G401 (cell line): Measurements from ENCODE around the gene PNMA6E. TPM values are rescaled to one million over a fixed set of nuclear protein-coding genes. Genes with fewer than 3 reads are reported as not detected.
A peak's percentile ranks its signal among the peaks of the same experiment; 100 is the strongest.

ENCODE experiments used
- DNase-seq: peaks from one replicate; pipeline ENCODE4 v3.0.0-alpha.2; 2015; ENCODE audit warnings: low spot score
- in situ Hi-C: cut with HindIII; loops from 2 replicates; pipeline ENCODE4 v1.10.0; 2016; ENCODE audit warnings: low sequenced_read_pairs, mixed read lengths
- total RNA-seq: library from RNA; depleted of rRNA; stranded (reverse); fragments of >200 nt; shearing (Covaris generic); gene quantifications from 2 replicates; pipeline ENCODE4 v1.2.3, GENCODE V29; 2014

Gene PNMA6E
- total RNA-seq, 1 experiment from 2014 or later, result not detected

DNA sequence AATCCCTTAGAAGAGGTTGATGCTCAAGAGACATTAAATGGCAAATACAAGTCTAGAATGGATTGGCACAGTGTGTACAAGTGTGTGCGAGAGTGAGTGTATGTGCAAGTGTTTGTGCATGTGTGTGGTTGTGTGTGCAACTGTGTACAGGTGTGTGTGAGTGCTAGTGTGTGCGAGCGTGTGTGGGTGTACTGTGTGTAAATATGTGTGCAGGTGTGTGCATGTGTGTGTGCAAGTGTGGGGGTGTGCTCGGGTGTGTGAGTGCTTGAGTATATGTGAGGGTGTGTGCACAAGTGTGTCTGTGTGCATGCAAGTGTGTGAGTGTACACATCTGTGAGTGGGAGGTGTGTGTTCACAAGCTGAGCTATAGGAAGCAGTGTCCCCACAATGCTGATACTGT, 38.8 kb upstream of the PNMA6E start:
- in situ Hi-C loops, result no loop called here
- no peak for DNase-seq

GRCh38 chrX:153438532-153438931, 37.4 kb upstream of the PNMA6E start:
- in situ Hi-C loops, result no loop called here
- peak; percentile 34 for DNase-seq

DNA sequence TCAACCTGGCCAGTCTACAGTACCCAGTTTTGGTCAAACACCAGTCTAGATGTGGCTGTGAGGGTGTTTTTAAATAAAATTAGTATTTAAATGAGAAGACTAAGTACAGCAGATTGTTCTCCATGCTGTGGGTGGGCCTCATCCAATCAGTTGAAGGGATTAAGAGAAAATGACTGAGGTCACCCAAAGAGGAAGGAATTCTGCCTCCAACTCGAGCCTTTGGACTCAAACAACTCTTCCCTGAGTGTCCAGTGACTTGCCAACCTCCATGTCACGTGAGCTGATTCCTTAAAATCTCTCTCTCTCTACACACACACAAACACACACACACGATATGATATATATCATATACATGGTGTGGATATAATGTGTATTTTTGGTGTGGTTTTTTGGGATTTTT, 34.7 kb upstream of the PNMA6E start:
- no peak for DNase-seq
- in situ Hi-C loops, result no loop called here

- DNase-seq, result no peak
- in situ Hi-C loops, result no loop called here
Observed at GRCh38 chrX:153434801-153435200, 33.7 kb upstream of the PNMA6E start.

DNA sequence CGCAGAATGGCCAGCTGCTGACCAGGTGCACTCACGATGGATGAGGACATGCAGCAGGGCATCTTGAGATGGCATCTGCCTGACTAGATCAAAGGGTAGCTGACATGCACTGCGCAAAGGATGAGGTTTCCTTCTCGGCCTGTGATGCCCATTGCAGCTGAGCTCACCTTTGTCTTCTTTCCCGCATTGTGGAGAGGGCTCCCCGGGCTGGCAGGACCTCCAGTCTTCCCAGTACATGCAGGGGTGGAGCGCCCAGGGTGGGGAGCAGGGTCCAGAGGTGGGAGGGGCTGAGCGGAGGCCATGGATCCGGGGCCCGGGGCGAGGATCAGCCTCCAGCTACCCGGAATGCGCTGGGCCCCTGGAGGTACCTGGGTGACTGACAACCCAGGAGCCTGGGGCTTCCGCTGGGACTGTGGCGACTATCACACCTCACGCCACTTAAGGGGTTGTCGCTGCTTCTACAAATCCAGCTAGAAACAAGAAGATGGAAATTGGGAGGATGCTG, 32.7 kb upstream of the PNMA6E start:
- in situ Hi-C loops, result no loop called here
- no peak for DNase-seq

DNA sequence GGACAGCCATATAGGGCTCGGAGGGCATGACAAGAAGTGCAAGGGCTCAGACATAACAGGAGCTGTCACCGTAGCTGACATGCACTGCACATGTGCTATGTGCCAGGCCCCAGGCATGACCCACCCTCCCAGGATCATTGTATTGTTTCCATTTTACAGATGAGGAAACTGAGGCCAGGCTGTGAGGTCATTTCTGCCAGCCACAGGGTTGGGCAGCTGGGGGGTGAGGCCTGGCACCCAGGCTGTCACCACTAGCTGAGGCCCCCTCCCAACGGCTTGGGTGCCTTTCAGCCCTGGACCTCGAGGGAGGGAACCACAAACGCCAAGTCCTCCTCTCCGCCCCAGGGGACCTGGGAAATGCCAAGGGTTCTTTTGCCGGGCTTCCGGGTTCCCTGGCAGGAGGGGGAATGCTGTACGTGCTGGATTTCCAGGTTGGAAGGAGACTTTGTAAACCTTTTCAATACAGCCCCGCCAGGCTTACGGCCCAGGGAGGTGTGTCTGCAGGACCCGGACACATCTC, 32.1 kb upstream of the PNMA6E start:
- DNase-seq, result no peak
- in situ Hi-C loops, result no loop called here

GRCh38 chrX:153430796-153431195, 29.6 kb upstream of the PNMA6E start:
- in situ Hi-C loops, result no loop called here
- no peak for DNase-seq

DNA sequence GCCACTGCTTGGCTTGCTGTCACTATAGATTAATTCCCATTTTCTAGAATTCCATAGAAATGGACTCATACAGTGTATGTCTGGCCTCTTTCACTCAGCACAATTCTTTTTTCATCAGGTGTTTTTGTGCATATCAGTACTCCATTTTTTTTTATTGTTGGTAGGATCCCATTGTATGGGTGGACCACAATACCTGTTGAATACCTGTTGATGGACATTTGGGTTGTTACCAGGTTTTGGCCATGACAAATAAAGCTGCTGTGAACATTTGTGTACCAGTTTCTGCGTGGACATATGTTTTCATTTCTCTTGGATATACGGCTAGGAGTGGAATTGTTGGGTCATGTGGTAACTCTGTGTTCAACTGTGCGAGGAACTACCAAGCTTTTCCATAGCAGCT, 25.1 kb upstream of the PNMA6E start:
- in situ Hi-C loops, result no loop called here
- DNase-seq, result no peak

DNA sequence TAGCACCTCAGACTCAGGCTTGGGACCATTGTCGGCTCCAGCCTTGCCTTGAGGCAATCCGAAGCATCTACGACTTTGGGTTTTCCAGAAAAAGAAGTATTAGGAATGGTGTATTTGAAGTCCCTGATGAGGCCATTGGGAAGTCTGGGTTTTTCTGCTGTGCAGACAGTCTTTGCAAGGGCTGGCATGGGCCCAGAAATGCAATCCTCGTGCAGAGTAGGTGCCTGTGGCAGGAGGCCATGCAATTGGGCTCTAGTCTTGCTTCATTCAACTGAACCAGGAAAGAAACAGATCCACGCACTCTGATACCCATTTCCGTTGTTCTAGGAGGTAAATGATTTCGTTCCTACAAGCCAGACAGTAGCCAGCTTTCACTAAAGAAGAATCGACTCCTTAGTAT, 22.5 kb upstream of the PNMA6E start:
- no peak for DNase-seq
- in situ Hi-C loops, result no loop called here

DNA sequence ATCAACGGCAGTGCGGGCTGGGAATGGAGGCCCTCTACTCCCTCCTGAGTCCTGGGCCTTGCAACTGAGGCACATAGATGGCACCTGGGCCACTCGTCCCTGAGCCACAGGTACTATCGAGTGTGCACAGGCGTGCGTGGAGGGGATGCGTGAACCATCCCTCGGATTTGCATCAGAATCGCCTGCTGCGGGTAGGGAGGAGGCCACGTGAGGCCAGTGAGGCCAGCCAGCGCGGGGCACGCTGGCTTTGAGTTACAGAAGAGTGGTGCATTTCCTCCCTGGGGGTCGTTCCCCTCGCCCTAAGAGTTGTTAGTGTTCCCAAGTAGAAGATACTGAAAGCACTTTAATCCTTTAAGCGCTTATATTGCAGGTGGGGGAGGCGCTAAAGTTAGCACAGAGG, 20.7 kb upstream of the PNMA6E start:
- DNase-seq, result no peak
- in situ Hi-C loops, result no loop called here

DNA sequence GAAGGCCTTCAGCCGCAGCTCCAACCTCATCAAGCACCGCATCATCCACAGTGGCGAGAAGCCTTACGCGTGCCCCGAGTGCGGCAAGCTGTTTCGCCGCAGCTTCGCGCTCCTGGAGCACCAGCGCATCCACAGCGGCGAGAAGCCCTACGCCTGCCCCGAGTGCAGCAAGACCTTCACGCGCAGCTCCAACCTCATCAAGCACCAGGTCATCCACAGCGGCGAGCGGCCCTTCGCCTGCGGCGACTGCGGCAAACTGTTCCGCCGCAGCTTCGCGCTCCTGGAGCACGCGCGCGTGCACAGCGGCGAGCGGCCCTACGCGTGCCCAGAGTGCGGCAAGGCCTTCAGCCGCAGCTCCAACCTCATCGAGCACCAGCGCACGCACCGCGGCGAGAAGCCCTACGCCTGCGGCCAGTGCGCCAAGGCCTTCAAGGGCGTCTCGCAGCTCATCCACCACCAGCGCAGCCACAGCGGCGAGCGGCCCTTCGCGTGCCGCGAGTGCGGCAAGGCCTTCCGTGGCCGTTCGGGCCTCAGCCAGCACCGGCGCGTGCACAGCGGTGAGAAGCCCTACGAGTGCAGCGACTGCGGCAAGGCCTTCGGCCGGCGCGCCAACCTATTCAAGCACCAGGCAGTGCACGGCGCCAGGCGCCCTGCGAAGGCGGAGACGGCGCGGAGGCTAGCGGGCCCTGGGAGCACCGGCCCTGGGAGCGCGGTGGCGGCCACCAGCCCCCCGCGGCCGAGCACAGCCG, 19.9 kb upstream of the PNMA6E start:
- DNase-seq, result no peak
- in situ Hi-C loops, result no loop called here

GRCh38 chrX:153417637-153418036, 16.5 kb upstream of the PNMA6E start:
- no peak for DNase-seq
- in situ Hi-C loops, result no loop called here

- no peak for DNase-seq
- in situ Hi-C loops, result no loop called here
Observed at GRCh38 chrX:153416781-153417450, 15.8 kb upstream of the PNMA6E start.

DNA sequence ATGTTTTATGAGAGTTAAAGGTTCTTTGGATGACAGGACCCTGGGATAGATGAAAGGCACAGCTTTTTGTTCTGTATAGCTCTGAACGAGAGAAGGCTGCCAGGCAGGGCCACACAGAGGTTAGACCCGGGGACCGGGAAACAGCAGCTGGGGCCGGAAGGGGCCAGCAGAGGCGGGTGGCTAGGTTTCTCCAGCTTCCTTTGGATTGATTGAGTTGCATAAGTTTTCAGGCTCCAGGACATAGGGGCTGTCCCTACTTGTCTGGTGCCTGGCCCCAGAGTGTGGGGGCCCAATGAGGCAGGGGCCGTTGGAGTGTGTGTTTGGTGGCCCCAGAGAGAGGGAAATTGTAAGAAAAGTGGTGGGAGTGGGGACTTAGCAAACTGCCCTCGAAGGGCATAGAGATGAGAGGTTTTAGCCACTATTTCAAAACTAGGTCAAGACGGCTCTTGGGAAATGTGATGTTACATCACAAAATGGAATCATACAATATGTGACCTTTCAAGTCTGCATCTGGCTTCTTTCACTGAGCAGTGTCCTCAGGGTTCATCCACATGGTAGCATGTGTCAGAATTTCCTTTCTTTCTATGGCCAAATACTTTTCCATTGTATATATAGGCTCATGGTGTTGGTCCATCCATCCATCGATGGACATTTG, 13.8 kb upstream of the PNMA6E start:
- in situ Hi-C loops, result no loop called here
- no peak for DNase-seq

DNA sequence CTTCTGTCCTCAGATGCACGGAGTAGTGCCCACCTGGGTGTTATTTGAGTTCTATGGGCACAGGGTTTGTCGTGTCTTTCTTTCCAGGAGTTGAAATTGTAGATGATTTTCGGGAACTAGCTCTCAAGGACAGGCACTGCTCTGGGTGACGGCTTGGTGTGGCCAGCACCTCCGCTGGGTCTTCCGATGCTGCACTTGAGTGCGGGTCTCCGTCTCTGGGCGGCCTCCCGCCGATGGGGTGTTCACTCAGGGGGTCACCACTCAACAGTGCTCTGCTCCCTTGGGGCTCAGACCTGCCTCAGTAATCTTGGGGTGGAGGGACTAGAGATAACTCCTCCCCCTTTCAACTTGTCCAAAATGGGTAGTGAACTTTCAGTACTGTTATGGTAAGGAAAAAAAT, 12.6 kb upstream of the PNMA6E start:
- DNase-seq, result no peak
- in situ Hi-C loops, result no loop called here

DNA sequence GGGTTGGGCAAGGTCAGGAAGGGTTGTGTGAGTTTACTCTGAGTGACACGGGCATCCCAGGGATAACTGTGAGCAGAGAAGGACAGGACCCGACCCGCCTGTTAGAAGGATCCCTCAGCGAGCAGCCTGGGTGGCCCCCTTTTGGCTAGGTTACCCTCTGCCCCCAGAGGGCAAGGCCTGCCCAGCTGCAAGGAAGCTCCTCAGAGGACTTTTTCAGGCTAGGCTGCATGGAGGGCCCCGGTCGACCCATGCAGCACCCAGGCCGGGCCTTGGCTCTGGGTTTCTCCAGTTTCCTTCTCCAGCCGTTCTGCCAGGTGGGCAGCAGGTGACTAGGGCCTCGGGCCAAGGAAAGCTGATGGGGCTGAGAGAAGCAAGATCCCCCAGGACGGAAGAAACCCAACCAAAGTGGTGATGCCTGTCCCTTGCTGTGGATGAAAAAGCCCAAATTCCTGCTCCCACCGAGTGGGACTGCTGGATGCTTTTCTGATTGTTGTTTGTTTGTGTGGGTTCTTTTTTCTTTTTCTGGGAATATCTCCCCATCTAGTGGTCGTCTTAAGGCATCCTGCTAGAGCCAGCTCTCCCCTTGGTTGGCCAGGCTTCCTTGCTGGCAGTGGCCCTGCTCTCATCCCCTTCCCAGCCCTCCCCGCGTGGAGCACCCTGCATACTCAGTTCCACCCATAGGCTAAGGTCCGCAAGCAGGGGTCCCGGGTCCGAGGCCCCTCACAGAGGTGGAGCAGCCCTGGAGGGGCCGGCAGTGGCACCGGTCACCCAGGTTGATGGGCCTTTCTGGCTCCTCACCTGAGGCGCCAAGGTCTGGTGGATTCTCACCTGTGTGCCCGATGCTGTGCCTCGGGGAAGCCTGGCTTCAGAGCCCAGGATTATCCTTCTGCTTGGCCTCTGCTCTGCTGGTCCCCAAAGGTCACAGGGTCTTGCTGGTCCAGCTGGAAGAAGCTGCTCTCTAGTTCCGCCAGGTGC, 11.9 kb upstream of the PNMA6E start:
- in situ Hi-C loops, result no loop called here
- peak; percentile 19 for DNase-seq

- peak; percentile 32 for DNase-seq
- in situ Hi-C loops, result no loop called here
Observed at GRCh38 chrX:153411988-153412574, 10.9 kb upstream of the PNMA6E start.

GRCh38 chrX:153411255-153411987, 10.3 kb upstream of the PNMA6E start, which contains the start of gene ZFP92:
TSS of gene ZFP92 (plus strand) at chrX:153411472. CDS start at chrX:153418323, 6,851 bp downstream.
- peak; percentile 28 for DNase-seq
- in situ Hi-C loops, result no loop called here
